Glomerular visceral epithelial cell (primary cell): ENCODE results near the gene VSNL1.
A peak's percentile ranks its signal among the peaks of the same experiment; 100 is the strongest.
"Not testable (repeated sequence)": the region's sequence is repeated elsewhere in the genome, so short reads cannot be mapped to it uniquely, and the experiment has no call there.

ENCODE experiments used
- DNase-seq: peaks from one replicate; pipeline ENCODE4 v3.0.0-alpha.2; 2016; ENCODE audit errors: extremely low spot score

Gene VSNL1

GRCh38 chr2:17542471-17542870 is 2.0 kb downstream of the VSNL1 start:
- DNase-seq: no peak

- no peak for DNase-seq
Measured at GRCh38 chr2:17543131-17543660, 2.7 kb downstream of the VSNL1 start.

GRCh38 chr2:17543848-17544247 is 3.4 kb downstream of the VSNL1 start:
- DNase-seq: no peak

- peak; percentile 26 for DNase-seq
Measured at GRCh38 chr2:17544256-17544655, 3.8 kb downstream of the VSNL1 start.

GRCh38 chr2:17545680-17546613 is 5.5 kb downstream of the VSNL1 start:
- DNase-seq: no peak

GRCh38 chr2:17547237-17547636 is 6.7 kb downstream of the VSNL1 start:
- no peak for DNase-seq

- DNase-seq: no peak
Measured at GRCh38 chr2:17547737-17548136, 7.2 kb downstream of the VSNL1 start.

- no peak for DNase-seq
Measured at GRCh38 chr2:17550907-17551306, 10.4 kb downstream of the VSNL1 start.

- no peak for DNase-seq
Measured at GRCh38 chr2:17555150-17555549, 14.7 kb downstream of the VSNL1 start.

- DNase-seq: no peak
Measured at GRCh38 chr2:17557596-17557995, 17.1 kb downstream of the VSNL1 start.

- DNase-seq: no peak
Measured at GRCh38 chr2:17558053-17558452, 17.6 kb downstream of the VSNL1 start.

- DNase-seq: no peak
Measured at GRCh38 chr2:17558878-17559277, 18.4 kb downstream of the VSNL1 start.

- not testable (repeated sequence) for DNase-seq
Measured at GRCh38 chr2:17565726-17566125, 25.2 kb downstream of the VSNL1 start.

GRCh38 chr2:17571681-17572080 is 31.2 kb downstream of the VSNL1 start:
- no peak for DNase-seq

- DNase-seq: no peak
Measured at GRCh38 chr2:17573085-17573803, 32.7 kb downstream of the VSNL1 start.

GRCh38 chr2:17573804-17574175 is 33.3 kb downstream of the VSNL1 start:
- no peak for DNase-seq

GRCh38 chr2:17574406-17575073 is 34.0 kb downstream of the VSNL1 start:
- DNase-seq: no peak

- DNase-seq: no peak
Measured at GRCh38 chr2:17576802-17577201, 36.3 kb downstream of the VSNL1 start.

GRCh38 chr2:17578466-17578928 is 38.0 kb downstream of the VSNL1 start:
- DNase-seq: no peak

GRCh38 chr2:17579605-17580318 is 39.3 kb downstream of the VSNL1 start:
- no peak for DNase-seq

GRCh38 chr2:17580319-17580715 is 39.8 kb downstream of the VSNL1 start:
- no peak for DNase-seq
